NK-92 treated with Interleukin-12 subunit alpha and Interleukin-12 subunit beta, amount 100 ng/mL, for 24 hours (cell line): Measurements from ENCODE around the gene TSPAN14.
"Not testable (repeated sequence)": the region's sequence is repeated elsewhere in the genome, so short reads cannot be mapped to it uniquely, and the experiment has no call there.

Experiments used
- DNase-seq: peaks from one replicate; lab custom pipeline; 2025; lab: John Stamatoyannopoulos, UW

The TSPAN14 gene

DNA sequence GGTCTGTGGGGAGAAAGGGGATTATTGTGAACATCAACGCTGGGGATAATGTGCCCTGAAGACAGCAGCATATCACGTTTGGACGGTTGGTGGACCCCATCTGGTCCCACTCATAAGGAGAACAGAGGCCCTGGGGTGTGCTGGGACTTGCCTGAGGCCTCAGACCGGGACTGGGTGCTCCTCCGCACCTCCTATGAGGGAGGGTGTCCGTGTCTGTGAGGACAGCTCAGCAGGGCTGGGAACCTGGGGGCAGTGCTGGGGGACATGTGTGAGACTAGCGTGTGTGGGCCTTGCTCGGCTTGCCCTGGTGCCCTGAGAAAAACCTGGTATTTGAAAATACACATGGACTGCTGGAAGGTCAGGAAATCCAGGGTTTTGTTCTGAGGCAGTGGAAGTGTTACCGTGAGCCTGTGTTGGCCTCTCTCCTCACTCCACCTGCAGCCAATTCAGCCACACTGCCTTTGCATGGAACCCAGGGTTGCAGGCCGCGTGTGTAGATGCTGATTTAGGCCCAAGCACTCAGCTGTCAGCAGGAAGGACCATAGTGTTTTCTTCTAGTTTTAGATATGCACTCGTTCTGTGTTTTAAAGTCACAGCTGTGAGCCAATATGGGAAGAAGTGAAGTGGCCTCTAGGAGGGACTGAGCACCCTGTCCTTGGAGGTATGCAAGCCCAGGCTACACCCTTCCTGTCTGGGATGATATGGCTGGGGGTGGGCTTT is 70.2 kb downstream of the TSPAN14 start:
- no peak for DNase-seq

DNA sequence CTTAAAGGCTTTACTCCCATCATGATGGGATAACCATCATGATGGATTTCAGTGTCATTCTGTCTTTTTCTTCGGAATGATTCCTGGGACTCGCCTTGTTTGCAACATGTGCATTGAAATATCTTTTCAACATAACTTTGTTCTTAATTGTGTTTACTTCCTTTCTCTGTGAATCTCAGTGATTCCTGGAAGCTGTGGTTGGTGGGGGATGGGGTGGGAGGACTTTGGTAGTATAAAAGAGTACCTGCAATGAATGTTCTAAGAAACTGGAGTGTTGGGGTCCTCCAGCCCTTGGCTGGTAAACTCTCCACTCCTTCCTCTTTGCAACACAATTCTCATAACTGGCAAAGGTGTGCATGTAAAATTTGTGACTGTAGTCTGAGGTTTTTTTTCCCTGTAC is 72.1 kb downstream of the TSPAN14 start:
- no peak for DNase-seq

DNA sequence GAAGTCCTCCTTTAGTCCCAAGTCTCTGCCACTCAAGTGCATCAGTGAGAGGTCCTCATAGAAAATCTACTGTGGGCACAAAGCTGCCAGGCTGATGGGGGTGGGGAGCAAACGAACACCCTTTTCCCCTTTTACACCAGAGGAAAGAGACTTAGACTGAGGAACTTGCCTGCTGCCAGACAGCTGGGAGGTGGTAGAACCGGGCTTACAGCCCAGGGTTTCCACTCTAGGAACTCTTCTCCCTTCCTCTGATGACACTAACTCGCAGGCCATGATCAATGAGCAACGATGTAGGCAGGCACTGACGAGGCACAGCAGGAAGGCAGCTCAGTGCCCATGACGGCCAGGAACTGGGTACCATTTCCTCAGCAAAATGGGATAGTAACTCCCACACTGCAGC is 72.6 kb downstream of the TSPAN14 start:
- DNase-seq, result no peak

DNA sequence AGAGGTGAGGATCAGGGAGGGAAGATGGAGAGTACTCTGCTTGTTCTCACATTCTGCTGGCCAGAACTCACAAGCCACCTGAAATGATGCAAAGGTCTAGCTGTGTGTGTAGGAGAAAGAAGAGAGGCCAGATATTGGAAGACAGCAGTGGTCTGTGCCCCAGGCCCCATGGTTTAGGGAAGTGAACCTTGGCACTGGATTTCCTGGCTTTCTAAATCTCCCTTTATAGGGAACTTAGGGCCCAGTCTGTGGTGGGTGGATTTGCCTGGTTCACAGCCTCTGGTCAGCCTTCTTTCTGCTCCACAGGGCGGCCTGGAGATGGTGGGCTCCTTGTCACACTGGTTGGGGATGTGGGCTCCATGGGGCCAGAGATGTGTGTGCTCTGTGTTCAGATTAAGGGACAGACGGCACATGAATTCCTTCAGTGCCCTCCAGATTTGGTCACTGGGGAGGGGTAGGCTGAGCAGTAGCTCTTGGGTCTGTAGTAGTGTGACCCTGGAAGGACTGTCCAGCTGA is 74.1 kb downstream of the TSPAN14 start:
- no peak for DNase-seq

DNA sequence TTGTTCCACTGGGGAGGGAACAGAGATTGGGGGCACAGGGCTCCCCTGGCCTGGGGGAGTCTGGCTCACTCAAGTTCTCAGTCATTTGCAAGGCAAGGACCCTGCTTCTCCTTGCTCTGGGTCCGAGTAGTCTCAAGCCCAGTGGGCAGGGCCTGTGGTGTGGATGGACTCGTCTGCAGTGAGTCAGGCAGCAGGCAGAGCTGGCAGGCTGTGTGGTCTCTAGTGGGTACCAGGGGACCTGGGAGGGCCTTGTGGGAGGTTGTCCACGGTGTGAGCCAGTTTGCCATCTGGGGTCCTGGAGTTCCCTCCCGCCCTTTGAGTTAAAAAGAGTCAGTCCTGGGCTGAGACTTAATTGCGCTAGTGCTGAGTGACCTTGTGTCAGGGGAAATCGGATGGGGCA is 74.8 kb downstream of the TSPAN14 start:
- DNase-seq, result no peak

DNA sequence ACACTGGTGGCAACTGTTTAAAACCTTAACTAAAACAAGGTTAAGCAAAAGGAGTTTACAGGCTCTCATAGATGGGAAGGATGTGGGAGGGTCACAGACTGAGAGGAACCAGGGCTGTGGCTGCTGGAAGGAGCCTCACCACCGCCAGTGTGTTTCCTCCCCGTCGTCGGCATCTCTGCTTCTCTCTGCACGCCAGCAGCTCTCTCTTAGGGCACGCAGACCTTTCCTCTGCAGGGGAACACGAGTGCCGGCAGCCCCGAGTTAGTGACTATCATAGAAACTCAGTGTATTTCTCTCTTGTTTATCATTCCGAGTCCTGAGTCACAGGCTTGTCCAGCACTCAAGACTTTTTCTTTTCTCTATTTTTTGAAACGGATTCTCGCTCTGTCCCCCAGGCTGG is 75.5 kb downstream of the TSPAN14 start:
- no peak for DNase-seq

DNA sequence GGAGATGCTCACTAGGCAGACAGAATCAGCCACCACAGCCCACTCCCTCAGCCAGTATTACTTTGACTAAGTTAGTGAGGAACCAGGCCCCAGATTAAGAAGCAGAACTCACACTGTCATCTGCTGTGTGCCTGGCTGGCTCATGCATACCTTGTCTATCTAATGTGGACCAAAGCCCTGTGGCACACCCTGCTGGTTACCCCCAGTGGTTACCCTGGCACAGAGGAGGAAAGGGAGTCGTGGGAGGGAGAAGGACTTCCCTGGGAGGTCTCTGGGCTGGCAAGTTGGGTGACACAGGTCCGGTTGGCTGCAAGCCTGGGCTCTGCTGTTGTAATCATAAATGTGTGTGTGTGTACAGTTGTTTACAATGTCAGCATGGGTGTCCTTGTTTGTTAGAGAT is 76.1 kb downstream of the TSPAN14 start:
- DNase-seq, result no peak

DNA sequence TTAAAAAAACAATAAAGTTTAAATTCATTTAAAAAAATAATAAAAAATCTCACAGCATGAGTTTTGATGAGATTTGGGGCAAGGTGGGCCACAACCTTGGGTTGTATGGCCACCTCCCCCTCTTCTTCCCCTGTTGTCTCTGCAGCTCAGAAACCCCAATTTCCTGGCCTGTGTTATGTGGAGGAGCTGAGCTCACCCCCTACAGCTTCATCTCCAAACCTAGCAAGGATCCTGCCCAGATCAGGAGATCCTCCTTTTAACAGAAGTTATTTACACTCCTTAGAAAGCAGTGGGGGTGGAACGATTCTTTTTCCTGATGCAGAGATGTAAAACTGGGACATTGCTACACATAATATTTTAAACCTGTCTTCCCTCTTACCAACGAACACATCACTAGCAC is 76.7 kb downstream of the TSPAN14 start:
- no peak for DNase-seq

DNA sequence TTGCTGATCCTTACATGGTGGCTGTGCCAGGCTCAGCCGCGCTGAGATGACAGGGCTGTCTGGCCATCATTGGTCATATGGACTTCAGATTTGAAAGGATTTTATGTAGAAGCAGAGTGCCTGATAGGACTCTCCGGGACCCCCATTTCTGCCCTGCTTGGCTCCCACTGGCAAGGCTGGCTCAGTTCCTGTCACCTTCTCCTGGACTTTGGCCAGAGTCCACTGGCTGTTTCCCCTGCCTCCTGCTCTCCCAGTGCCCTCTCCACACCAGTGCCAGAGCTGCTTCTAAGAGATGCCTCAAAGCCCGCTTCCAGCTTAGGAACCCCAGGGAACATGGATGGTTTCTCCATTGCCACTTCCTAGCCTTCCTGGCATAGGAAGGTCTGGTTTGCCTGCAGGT is 78.5 kb downstream of the TSPAN14 start:
- DNase-seq, result no peak

DNA sequence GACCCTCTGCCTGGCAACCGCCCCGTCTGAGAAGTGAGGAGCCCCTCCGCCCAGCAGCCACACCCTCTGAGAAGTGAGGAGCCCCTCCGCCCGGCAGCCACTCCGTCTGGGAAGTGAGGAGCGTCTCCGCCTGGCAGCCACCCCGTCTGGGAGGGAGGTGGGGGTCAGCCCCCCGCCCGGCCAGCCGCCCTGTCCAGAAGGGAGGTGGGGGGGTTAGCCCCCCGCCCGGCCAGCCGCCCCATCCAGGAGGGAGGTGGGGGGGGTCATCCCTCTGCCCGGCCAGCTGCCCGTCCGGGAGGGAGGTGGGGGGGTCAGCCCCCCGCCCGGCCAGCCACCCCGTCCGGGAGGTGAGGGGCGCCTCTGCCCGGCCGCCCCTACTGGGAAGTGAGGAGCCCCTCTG is 79.9 kb downstream of the TSPAN14 start:
- not testable (repeated sequence) for DNase-seq

DNA sequence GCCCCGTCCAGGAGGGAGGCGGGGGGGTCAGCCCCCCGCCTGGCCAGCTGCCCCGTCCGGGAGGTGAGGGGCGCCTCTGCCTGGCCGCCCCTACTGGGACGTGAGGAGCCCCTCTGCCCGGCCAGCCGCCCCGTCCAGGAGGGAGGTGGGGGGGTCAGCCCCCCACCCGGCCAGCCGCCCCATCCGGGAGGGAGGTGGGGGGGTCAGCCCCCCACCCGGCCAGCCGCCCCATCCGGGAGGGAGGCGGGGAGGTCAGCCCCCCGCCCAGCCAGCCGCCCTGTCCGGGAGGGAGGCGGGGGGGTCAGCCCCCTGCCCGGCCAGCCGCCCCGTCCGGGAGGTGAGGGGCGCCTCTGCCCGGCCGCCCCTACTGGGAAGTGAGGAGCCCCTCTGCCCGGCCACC is 80.5 kb downstream of the TSPAN14 start:
- DNase-seq, result not testable (repeated sequence)

DNA sequence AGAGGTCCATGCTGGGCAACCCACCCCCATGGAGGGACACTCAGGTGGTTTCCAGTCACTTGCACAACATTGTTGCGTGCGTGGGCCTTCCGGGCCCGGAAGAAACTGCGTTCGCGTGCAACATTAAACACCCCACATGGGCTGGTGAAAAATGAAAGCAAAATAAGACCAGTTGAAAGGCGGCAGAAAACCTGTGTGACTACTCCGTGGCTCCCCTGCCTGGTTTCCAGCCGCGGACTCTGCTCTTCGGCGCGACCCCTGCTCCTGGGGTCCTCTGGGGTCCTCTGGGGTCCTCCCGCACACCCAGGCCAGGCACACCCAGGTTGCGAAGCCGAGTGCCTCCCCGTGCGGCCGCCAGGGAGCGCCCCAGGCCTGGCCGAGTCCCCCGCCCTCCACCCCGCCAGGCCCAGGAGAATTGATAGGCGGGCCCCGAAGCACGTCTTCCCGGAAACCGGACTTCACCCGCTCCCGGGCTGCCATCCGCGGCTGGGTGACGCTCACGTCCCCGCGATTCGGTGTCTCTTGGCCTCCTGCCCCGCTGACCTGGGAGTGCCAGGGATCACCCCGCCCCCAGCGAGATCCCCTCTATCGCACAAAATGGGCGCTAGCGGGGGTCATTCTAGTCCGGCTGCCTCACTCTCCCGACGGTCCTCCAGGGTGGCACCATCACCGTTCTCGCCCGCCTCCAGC is 81.7 kb downstream of the TSPAN14 start:
- DNase-seq, result no peak

DNA sequence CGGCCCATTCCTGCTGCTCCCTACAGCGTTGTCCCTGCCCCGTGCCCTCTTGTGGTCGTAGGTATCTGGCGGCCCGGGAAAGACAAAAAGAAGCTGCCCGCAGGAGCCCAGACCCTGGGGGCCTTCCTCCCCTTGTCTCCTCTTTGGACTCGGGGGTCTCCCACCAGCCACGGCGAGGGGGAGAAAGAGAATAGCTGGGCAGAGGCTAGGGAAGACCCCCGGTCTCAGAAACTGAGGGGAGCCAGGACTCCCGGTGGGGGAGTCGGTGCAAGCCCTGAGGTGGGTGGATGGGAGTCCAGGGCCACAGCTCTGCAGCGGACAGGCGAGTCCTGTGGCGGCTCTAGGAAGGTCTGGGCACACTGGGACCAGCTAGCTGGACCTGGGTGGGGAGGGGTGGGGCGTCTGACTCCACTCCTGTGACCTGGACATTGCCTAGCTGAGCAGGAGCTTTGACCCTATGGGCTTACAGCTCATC is 82.3 kb downstream of the TSPAN14 start:
- DNase-seq, result no peak

DNA sequence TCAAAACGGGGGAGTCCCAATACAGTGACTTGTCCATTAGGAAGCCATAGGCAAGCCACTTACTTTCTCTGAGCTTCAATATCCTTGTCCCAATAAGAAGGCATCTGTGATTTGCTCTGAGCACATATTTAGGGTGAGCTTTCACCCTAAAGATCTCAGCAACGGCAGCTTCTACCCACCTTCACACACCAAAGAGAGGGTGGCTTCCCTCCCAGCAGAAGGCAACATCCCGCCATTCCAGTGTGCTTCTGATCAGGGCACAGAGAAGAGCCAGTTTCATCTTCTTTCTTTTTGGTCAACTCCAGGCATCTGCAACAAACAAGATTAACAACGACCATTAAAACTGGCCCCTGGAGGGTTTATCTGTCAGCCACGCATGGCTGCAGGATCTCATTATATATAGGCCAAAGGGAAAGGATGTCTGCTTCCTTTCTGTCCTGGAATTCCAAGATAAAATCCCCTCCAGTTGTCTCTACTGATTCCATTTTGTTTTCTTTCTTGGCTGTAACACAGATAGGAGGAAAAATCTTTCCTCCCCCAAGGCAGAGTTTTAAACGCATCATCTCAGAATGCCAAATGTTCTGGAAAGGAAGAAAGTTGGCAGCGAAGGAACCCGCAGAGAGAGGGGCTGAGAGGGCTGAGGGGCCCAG is 83.1 kb downstream of the TSPAN14 start:
- DNase-seq, result no peak

DNA sequence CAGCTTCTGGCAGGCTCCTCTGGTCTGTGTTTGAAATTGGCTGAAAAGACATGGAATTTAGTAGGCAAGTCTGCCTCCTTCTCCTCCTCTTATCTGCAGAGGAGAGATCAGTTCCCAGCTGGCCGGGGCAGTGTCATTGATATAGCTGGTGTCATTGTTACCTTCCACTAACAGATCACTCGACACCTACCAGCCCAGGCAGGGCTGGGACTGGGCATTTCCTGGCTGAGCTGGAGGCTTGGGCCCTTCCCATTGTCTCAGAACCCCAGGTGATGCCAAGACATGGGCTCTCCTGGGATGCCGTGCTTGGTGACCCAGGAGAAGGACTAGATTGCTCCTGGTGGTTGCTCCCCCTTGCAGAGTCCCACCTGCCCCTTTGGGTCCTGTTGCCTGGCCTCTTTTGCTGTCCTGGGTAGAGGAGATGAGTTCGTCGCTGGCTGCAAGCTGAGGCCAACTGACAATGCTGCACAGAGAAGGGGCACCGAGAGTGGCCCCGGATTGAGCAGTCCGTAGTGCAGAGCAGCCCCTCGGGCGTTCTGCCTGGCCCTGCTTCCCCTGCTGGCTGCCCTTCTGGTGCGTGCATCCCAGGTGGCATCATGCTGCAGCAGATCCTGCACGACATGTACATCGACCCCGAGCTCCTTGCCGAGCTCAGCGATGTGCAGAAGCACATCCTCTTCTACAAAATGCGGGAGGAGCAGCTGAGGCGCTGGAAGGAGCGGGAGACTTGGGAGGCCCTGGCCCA is 83.8 kb downstream of the TSPAN14 start, which contains the start of gene SH2D4B:
Gene SH2D4B (plus strand): TSS at position 167 of the 745 bp plus-strand sequence. CDS start 430 bp downstream, at position 597.
- DNase-seq, result no peak

DNA sequence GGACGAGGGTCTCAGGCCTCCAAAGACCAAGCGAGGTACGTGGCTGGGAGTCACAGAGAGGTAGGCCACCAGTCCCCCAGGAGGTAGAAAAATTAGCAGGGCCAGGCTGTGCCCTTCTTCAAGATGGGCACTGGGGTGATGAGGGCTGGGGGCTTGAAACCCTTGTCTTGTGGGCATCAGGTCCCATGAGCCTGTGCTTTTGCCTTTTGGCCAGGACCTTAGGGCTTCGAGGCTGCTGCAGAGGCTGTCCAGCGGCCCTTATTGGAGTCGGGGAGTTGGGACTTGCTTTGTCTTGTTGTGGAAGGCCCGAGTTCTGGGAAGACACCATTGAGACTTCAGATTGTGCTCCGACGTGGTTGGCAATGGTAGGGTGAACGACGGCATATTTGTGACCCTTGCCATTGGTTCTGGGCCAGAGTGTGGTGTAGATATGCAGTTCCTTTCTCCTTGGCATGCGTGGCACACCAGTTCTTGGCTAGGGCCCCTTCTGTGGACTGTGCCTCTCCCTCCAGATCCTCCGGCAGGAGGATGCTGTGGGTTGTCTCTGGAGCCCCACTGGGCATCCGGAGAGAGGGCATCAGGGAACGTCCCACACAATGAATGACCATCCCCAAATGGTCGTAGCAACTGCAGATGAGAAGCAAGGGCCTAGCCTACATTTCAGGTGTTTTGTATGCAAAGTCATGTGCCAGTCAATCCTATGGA is 84.5 kb downstream of the TSPAN14 start:
- DNase-seq, result no peak

DNA sequence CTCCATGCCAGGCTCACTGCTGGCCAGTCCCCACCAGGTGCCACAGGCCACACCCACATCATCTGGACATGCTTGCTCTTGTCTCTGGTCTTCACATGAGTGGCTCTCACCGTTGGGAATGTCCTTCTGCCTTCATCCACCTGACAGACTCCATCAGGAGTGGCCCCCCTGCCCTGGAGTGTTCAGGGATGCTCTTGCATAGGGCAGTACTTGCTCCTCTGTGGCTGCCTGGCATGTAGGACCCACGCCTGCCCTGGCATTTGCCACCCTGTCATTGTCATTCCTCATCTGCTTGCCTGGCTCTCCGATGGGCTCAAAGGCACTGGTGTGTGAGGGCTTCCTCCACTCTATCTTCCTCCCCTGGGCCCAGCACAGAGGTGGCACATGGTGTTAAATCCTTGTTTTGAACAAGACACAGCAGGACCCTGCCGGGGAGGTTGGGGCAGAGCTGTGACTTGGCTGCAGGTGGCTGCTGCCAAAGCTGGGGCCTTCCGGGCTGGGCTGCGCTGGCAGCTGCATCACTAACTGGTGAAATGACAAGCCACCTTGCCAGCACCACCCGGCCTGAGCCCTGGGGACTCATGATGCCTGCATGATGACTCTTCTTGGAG is 85.4 kb downstream of the TSPAN14 start:
- DNase-seq, result no peak

DNA sequence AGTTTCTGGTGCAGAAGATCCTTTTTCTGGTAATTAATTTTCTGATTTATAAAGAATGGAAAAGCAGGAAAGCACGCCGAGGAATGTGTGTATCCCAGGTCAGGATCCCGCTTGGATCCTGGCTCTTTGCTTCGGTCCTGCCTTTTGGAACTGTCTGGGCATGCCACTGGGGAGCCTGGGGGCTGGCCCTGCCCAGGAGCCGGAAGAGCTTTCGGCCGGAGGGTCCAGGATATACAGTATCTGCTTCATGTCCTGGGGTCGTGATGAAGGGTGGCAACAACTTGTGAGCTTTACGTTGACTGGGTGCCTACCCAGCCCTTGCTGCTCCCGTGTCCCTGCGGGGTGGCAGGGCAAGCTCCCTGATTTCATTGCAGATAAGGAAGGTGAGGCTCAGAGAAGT is 86.0 kb downstream of the TSPAN14 start:
- no peak for DNase-seq

DNA sequence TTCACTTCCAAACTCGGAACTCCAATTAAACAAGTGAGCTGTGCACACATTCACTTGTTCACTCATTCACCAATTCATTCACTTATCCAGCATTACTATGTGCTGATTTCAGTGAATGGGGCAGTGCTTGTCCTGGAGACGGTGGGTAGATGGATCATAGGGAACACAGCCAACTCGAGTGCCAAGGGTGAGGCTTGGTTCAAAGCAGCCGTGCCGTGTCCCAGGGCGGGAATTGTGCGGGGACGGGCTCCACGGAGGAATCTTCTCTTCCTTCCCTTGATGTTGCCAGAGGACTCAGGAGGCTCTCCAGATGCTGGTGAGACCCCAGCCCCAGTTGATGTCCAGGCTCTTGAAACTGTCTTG is 86.5 kb downstream of the TSPAN14 start:
- no peak for DNase-seq

DNA sequence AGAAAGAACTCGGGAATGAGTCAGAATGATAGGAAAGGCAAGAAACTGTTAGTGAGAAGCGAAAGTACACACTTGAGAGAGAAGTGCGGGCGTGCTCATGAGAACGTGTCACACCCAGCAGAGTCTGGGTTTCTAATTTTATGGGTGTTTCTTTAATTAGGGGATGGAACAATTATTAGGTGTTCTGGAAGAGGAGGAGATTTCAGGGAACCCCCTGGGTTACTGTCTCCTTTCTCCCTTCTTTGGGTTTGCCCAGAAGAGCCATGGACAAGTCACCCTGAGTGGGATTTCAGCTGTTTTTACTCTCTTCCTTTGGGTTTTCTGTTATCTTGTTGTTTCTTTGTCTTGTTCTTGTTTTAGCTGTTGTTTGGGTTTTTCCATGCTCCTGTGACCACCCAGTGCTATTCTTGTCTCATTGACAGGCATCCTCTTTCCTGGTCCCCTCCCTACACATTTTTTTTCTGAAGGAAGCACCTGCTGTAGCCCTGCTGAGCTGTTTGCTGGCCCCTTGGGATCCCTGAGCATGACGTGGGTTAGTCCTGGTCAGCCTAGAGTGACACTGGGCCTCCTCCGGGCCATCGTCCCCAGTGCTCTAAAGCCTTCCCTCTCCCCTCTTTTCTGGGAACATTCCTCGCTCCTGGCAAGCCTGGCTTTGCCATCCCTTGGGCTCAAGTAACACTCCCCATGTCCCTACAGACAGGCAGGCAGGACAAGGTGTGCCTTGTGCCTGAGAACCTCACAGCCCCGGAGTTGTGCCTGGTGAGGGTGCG is 87.1 kb downstream of the TSPAN14 start:
- no peak for DNase-seq
